Muscle of back (tissue), 13 donors: Measurements from ENCODE around the gene SLC22A5. TPM values are rescaled to one million over a fixed set of nuclear protein-coding genes. Genes with fewer than 3 reads are reported as not detected.

Experiments used
- DNase-seq, 3 donors: peaks; one replicate each; pipeline versions ENCODE4 v3.0.0 to v3.0.0-alpha.2; 2013
- long read RNA-seq, 9 donors: transcript quantifications; one replicate each; lab custom pipeline, GENCODE V29; 2026
- polyA plus RNA-seq, 10 donors: library from polyadenylated mRNA; unstranded; fragments of 120-200 nt; gene quantifications; one replicate each; pipeline ENCODE4 v1.2.1, GENCODE V29; 2013; ENCODE audit not compliant: insufficient read length in 10 of 10

Gene SLC22A5
- polyA plus RNA-seq = 10 to 100 TPM in 3 of 10 donors, 1 to 10 TPM in 7; 5.8 to 15.5 (median 8.7) TPM
- long read RNA-seq, donor 1, partial matches to known transcripts = 0 of 3 reads
- long read RNA-seq, donor 1, other reads (novel, unspliced or antisense) = 0 of 3 reads
- long read RNA-seq, donor 2, partial matches to known transcripts = 10 of 11 reads
- long read RNA-seq, donor 2, other reads (novel, unspliced or antisense) = 0 of 11 reads
- long read RNA-seq, donor 3 = 0 reads
- long read RNA-seq, donor 4 = 0 reads
- long read RNA-seq, donor 5, partial matches to known transcripts = 0 of 1 reads
- long read RNA-seq, donor 5, other reads (novel, unspliced or antisense) = 0 of 1 reads
- long read RNA-seq, donor 6 = 0 reads
- long read RNA-seq, donor 7 = 0 reads
- long read RNA-seq, donor 8, partial matches to known transcripts = 0 of 4 reads
- long read RNA-seq, donor 8, other reads (novel, unspliced or antisense) = 0 of 4 reads
- long read RNA-seq, donor 9 = 0 reads

- peak in 2 of 3 donors; percentile 63 to 90 for DNase-seq
These were observed at the start of gene SLC22A5 for GRCh38 chr5:132369474-132370180. TSS of gene SLC22A5 (plus strand) at chr5:132369710. CDS start at chr5:132369973, 263 bp downstream.

GRCh38 chr5:132319975-132320374, 49.5 kb upstream of the SLC22A5 start:
- DNase-seq = no peak

GRCh38 chr5:132321109-132321721, 48.3 kb upstream of the SLC22A5 start:
- DNase-seq = no peak

GRCh38 chr5:132322266-132322665, 47.2 kb upstream of the SLC22A5 start:
- DNase-seq = no peak

- DNase-seq = no peak
These were observed 46.3 kb upstream of the SLC22A5 start for GRCh38 chr5:132323202-132323601.

GRCh38 chr5:132325691-132326090, 43.8 kb upstream of the SLC22A5 start:
- no peak for DNase-seq

- DNase-seq = peak in 2 of 3 donors; percentile 44 to 55
These were observed 42.1 kb upstream of the SLC22A5 start for GRCh38 chr5:132327252-132327955.

GRCh38 chr5:132334812-132335211, 34.7 kb upstream of the SLC22A5 start:
- DNase-seq = no peak

- DNase-seq = no peak
These were observed 34.1 kb upstream of the SLC22A5 start for GRCh38 chr5:132335402-132335801.

- no peak for DNase-seq
These were observed 30.0 kb upstream of the SLC22A5 start for GRCh38 chr5:132339502-132339901.

GRCh38 chr5:132342291-132343180, 27.0 kb upstream of the SLC22A5 start:
- no peak for DNase-seq

GRCh38 chr5:132344775-132345514, 24.6 kb upstream of the SLC22A5 start:
- no peak for DNase-seq

GRCh38 chr5:132353486-132353995, 16.0 kb upstream of the SLC22A5 start:
- DNase-seq = no peak

- DNase-seq = no peak
These were observed 14.9 kb upstream of the SLC22A5 start for GRCh38 chr5:132354381-132355139.

- DNase-seq = no peak
These were observed 14.3 kb upstream of the SLC22A5 start for GRCh38 chr5:132355140-132355765.

GRCh38 chr5:132358775-132359174, 10.7 kb upstream of the SLC22A5 start:
- DNase-seq = no peak

GRCh38 chr5:132362086-132362485, 7.4 kb upstream of the SLC22A5 start:
- DNase-seq = no peak

GRCh38 chr5:132363431-132364112, 5.9 kb upstream of the SLC22A5 start:
- DNase-seq = peak; percentile 42 to 77 (median 48)
